GM19351 (cell line): ENCODE data around the gene EREG.
A peak's percentile ranks its signal among the peaks of the same experiment; 100 is the strongest.
"Not testable (repeated sequence)": the region's sequence is repeated elsewhere in the genome, so short reads cannot be mapped to it uniquely, and the experiment has no call there.

Source experiments
- ATAC-seq: cut with Tn5 transposase; IDR thresholded peaks from one replicate; pipeline ENCODE4 v1.9.1; 2021; ENCODE audit warnings: mild to moderate bottlenecking, moderate library complexity; ENCODE audit not compliant: unreplicated experiment

EREG gene

GRCh38 chr4:74387790-74388189 lies 22.8 kb downstream of the EREG start:
- no peak for ATAC-seq

GRCh38 chr4:74389494-74389893 lies 24.5 kb downstream of the EREG start:
- no peak for ATAC-seq

- ATAC-seq = no peak
These were observed 25.7 kb downstream of the EREG start for GRCh38 chr4:74390677-74391076.

GRCh38 chr4:74391346-74391745 lies 26.4 kb downstream of the EREG start:
- ATAC-seq = no peak

GRCh38 chr4:74391890-74392475 lies 27.0 kb downstream of the EREG start:
- ATAC-seq = no peak

- no peak for ATAC-seq
These were observed 29.7 kb downstream of the EREG start for GRCh38 chr4:74394476-74395136.

- ATAC-seq = no peak
These were observed 30.7 kb downstream of the EREG start for GRCh38 chr4:74395633-74396032.

GRCh38 chr4:74397748-74398426 lies 32.9 kb downstream of the EREG start:
- ATAC-seq = peak; percentile 45

GRCh38 chr4:74398894-74399589 lies 34.1 kb downstream of the EREG start:
- ATAC-seq = not testable (repeated sequence)

GRCh38 chr4:74400395-74400794 lies 35.5 kb downstream of the EREG start:
- ATAC-seq = no peak

GRCh38 chr4:74402692-74403456 lies 37.9 kb downstream of the EREG start:
- peak; percentile 87 for ATAC-seq

- no peak for ATAC-seq
These were observed 42.9 kb downstream of the EREG start for GRCh38 chr4:74407891-74408290.

GRCh38 chr4:74408639-74409038 lies 43.7 kb downstream of the EREG start:
- no peak for ATAC-seq

- ATAC-seq = no peak
These were observed 45.3 kb downstream of the EREG start for GRCh38 chr4:74410272-74410671.

GRCh38 chr4:74412225-74412624 lies 47.3 kb downstream of the EREG start:
- ATAC-seq = no peak

- no peak for ATAC-seq
These were observed 48.3 kb downstream of the EREG start for GRCh38 chr4:74413265-74413664.

- ATAC-seq = no peak
These were observed 49.3 kb downstream of the EREG start for GRCh38 chr4:74414149-74414809.

- no peak for ATAC-seq
These were observed 50.8 kb downstream of the EREG start for GRCh38 chr4:74415602-74416300.

- no peak for ATAC-seq
These were observed 53.2 kb downstream of the EREG start for GRCh38 chr4:74418063-74418670.
